Subcutaneous adipose tissue (tissue), 4 donors: ENCODE data around the gene DBH. TPM values are rescaled to one million over a fixed set of nuclear protein-coding genes. Genes with fewer than 3 reads are reported as not detected.

Experiments
- CTCF ChIP-seq: fragments of 450-650 bp; IDR thresholded peaks from one replicate; pipeline ENCODE4 v1.5.1; 2016; ENCODE audit warnings: low read depth, mild to moderate bottlenecking, control low read depth, antibody characterized with exemption, moderate library complexity
- total RNA-seq, 4 donors: library from RNA; depleted of rRNA; stranded (reverse); fragments of >200 nt; gene quantifications; one replicate each; pipeline ENCODE4 v1.1.0, GENCODE V29; 2016

Gene DBH
- total RNA-seq, 4 donors from 2014 or later, result not detected

GRCh38 chr9:133661846-133662540 is 25.8 kb downstream of the DBH start:
- no peak for TF ChIP-seq CTCF

GRCh38 chr9:133664173-133665050 is 28.2 kb downstream of the DBH start:
- no peak for TF ChIP-seq CTCF

GRCh38 chr9:133665096-133665495 is 28.9 kb downstream of the DBH start:
- TF ChIP-seq CTCF, result no peak

- no peak for TF ChIP-seq CTCF
Measured at GRCh38 chr9:133665535-133665934, 29.4 kb downstream of the DBH start.

- TF ChIP-seq CTCF, result no peak
Measured at GRCh38 chr9:133666387-133666786, 30.2 kb downstream of the DBH start.

GRCh38 chr9:133666845-133667244 is 30.7 kb downstream of the DBH start:
- TF ChIP-seq CTCF, result no peak

GRCh38 chr9:133667759-133668450 is 31.7 kb downstream of the DBH start:
- no peak for TF ChIP-seq CTCF
